Adrenal gland (tissue), 5 donors: ENCODE measurements around the gene TMEM132D.

ENCODE experiments used
- CTCF ChIP-seq, 6 experiments: fragments of 450-650 bp in 4 of 6; fragments of 200-600 bp in 2 of 6; sonication (generic) in 1 of 6; IDR thresholded peaks; 1 replicate in 5 of 6; 2 replicates in 1 of 6; pipeline versions ENCODE4 v1.5.1 to v1.8.0; 2016 to 2021; ENCODE audit warnings: antibody characterized with exemption in 6 of 6, mild to moderate bottlenecking in 2 of 6, moderate library complexity in 1 of 6
- POLR2A ChIP-seq, 2 donors: fragments of 450-650 bp; IDR thresholded peaks; one replicate each; pipeline ENCODE4 v1.6.1; 2017; ENCODE audit warnings: antibody characterized with exemption in 2 of 2, mild to moderate bottlenecking in 2 of 2, moderate library complexity in 1 of 2
- donor health status: DM: no; HTN: no; CAD: no.

- TF ChIP-seq CTCF (IDR thresholded peaks at IDR 0.05) (no peak), POLR2A (IDR thresholded peaks at IDR 0.05) (no peak)
These were observed 353.5 kb downstream of the TMEM132D start for GRCh38 chr12:129550353-129550752.
